Measurements from ENCODE around the gene ADGRE3. TPM values are rescaled to one million over a fixed set of nuclear protein-coding genes. Genes with fewer than 3 reads are reported as not detected.

Gene ADGRE3
- total RNA-seq, 1 experiment from 2014 or later = not detected

DNA sequence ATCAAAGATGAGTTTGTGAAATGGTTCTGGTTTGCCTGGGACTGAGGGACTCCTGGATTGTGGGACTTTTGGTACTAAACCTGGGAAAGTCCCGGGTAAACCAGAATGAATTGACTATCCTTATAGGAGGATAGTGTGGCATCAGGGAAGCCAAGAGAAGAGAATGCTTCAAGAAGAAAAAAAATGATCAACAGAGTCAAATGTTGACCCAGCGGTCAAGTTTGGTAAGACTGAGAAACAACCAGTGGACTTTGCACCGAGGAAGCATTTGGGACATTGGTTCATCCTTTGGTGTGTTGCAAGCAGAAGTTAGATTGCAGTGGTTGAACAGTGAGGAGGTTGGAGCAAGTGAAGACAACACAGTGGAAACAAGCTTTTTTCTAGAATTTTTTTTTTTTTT lies 58.2 kb downstream of the ADGRE3 start:
- Histone ChIP-seq H2AK5ac (ENCODE audit: insufficient read length, low read length) (no peak overlapping the region), H3K56ac (ENCODE audit: insufficient read length, low read depth, low read length) (no peak overlapping the region), H4K8ac (replicated peaks; ENCODE audit: insufficient read length, low read depth, low read length) (no peak overlapping the region), H3K9me3 (ENCODE audit: control insufficient read depth, low read depth, low read length) (no peaks in the 10 kb centered on the region), H3K23ac (ENCODE audit: insufficient read length, low read depth, low read length) (no peak overlapping the region), H4K20me1 (ENCODE audit: control insufficient read depth, insufficient read depth, insufficient read length) (no peaks in the 10 kb centered on the region), H2BK20ac (ENCODE audit: low read depth, low read length, poor library complexity, severe bottlenecking) (no peak overlapping the region), H3K14ac (ENCODE audit: insufficient read depth, low read length) (no peak overlapping the region), H4K91ac (ENCODE audit: insufficient read length, low read depth, low read length) (no peak overlapping the region), H3K9ac (ENCODE audit: extremely low read depth, insufficient read length, low read length) (no peak overlapping the region), H3T11ph (ENCODE audit: low read length) (no peak overlapping the region), H3K27me3 (ENCODE audit: insufficient read depth, low read length) (no peaks in the 10 kb centered on the region), H4K5ac (ENCODE audit: insufficient read length, low read depth, low read length) (no peak overlapping the region), H3K18ac (ENCODE audit: insufficient read length, low read depth, low read length) (no peak overlapping the region), H2BK5ac (ENCODE audit: insufficient read length, low read length) (no peak overlapping the region), H2AFZ (ENCODE audit: low read length) (no peak overlapping the region), H3K23me2 (ENCODE audit: insufficient read length, low read depth, low read length, poor library complexity, severe bottlenecking) (no peaks in the 10 kb centered on the region), H3K79me1 (ENCODE audit: insufficient read depth, low read depth, low read length, poor library complexity, severe bottlenecking) (no peaks in the 10 kb centered on the region), H3K79me2 (ENCODE audit: insufficient read depth, low read length) (no peaks in the 10 kb centered on the region), H3K4me2 (ENCODE audit: insufficient read depth, insufficient read length, low read length) (no peak overlapping the region), H3K27ac (ENCODE audit: insufficient read length, low read depth, low read length) (no peak overlapping the region), H3K4me1 (ENCODE audit: insufficient read depth, low read length) (no peaks in the 10 kb centered on the region), H2BK120ac (ENCODE audit: low read depth, low read length, poor library complexity, severe bottlenecking) (no peak overlapping the region), H3K4ac (ENCODE audit: low read depth, low read length) (no peak overlapping the region), H2BK12ac (ENCODE audit: insufficient read length, low read depth, low read length) (no peak overlapping the region), H2BK15ac (ENCODE audit: low read depth, low read length) (no peak overlapping the region)
- peaks cover 4 to 15% (median 12%) of the 10 kb centered on the region in 3 experiments; a peak in 6 of 7 replicates for H3K36me3 Mint-ChIP-seq (ENCODE audit: insufficient read depth in 1 of 3, low read depth in 3 of 3)
- no peaks in the 10 kb centered on the region for H3K4me1 Mint-ChIP-seq
- WGBS (ENCODE audit: extremely low coverage, insufficient read length, low lambda C conversion rate) = no CpG with 5 or more reads among the region's 3 CpGs
- TF ChIP-seq, protein P1, sequence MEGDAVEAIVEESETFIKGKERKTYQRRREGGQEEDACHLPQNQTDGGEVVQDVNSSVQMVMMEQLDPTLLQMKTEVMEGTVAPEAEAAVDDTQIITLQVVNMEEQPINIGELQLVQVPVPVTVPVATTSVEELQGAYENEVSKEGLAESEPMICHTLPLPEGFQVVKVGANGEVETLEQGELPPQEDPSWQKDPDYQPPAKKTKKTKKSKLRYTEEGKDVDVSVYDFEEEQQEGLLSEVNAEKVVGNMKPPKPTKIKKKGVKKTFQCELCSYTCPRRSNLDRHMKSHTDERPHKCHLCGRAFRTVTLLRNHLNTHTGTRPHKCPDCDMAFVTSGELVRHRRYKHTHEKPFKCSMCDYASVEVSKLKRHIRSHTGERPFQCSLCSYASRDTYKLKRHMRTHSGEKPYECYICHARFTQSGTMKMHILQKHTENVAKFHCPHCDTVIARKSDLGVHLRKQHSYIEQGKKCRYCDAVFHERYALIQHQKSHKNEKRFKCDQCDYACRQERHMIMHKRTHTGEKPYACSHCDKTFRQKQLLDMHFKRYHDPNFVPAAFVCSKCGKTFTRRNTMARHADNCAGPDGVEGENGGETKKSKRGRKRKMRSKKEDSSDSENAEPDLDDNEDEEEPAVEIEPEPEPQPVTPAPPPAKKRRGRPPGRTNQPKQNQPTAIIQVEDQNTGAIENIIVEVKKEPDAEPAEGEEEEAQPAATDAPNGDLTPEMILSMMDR (conservative IDR thresholded peaks at IDR 0.05) = no peak
- H3K9me3 Mint-ChIP-seq = peaks cover 35 to 93% of the 10 kb centered on the region in 2 experiments
- no peak overlapping the region for H3K4me3 Mint-ChIP-seq
- H3K27ac Mint-ChIP-seq = no peak overlapping the region
- no peak for DNase-seq
- H3K27me3 Mint-ChIP-seq (ENCODE audit: low read depth) = no peaks in the 10 kb centered on the region; the same call in 1 of the 2 replicates

Measured in H9 (cell line).